GM21367 (cell line): ENCODE data around the gene IQCB1.
A peak's percentile ranks its signal among the peaks of the same experiment; 100 is the strongest.
"Not testable (repeated sequence)": the region's sequence is repeated elsewhere in the genome, so short reads cannot be mapped to it uniquely, and the experiment has no call there.

Experiments
- ATAC-seq: cut with Tn5 transposase; IDR thresholded peaks from one replicate; pipeline ENCODE4 v1.9.1; 2021; ENCODE audit not compliant: unreplicated experiment

IQCB1 gene

GRCh38 chr3:121809249-121809648 is 25.6 kb downstream of the IQCB1 start:
- ATAC-seq: peak; percentile 96

GRCh38 chr3:121803771-121804320 is 31.0 kb downstream of the IQCB1 start:
- no peak for ATAC-seq

GRCh38 chr3:121800906-121801305 is 34.0 kb downstream of the IQCB1 start:
- no peak for ATAC-seq

- no peak for ATAC-seq
Observed at GRCh38 chr3:121796970-121797369, 37.9 kb downstream of the IQCB1 start.

GRCh38 chr3:121794264-121794983 is 40.4 kb downstream of the IQCB1 start:
- ATAC-seq: peak; percentile 62

- ATAC-seq: no peak
Observed at GRCh38 chr3:121793078-121793477, 41.8 kb downstream of the IQCB1 start.

GRCh38 chr3:121786485-121786884 is 48.4 kb downstream of the IQCB1 start:
- no peak for ATAC-seq

- ATAC-seq: not testable (repeated sequence)
Observed at GRCh38 chr3:121782784-121783183, 52.1 kb downstream of the IQCB1 start.

GRCh38 chr3:121781611-121782010 is 53.2 kb downstream of the IQCB1 start:
- no peak for ATAC-seq

GRCh38 chr3:121775095-121775494 is 59.8 kb downstream of the IQCB1 start:
- not testable (repeated sequence) for ATAC-seq

GRCh38 chr3:121769246-121769645 is 65.6 kb downstream of the IQCB1 start:
- no peak for ATAC-seq

GRCh38 chr3:121768452-121768851 is 66.4 kb downstream of the IQCB1 start:
- ATAC-seq: no peak

GRCh38 chr3:121759541-121760202 is 75.2 kb downstream of the IQCB1 start:
- ATAC-seq: no peak

GRCh38 chr3:121758727-121759450 is 76.0 kb downstream of the IQCB1 start:
- ATAC-seq: no peak

GRCh38 chr3:121757812-121758545 is 76.9 kb downstream of the IQCB1 start:
- no peak for ATAC-seq

- no peak for ATAC-seq
Observed at GRCh38 chr3:121757087-121757811, 77.6 kb downstream of the IQCB1 start.

GRCh38 chr3:121752772-121753171 is 82.1 kb downstream of the IQCB1 start:
- ATAC-seq: no peak

- ATAC-seq: no peak
Observed at GRCh38 chr3:121752261-121752660, 82.6 kb downstream of the IQCB1 start.

GRCh38 chr3:121750087-121750415 is 84.8 kb downstream of the IQCB1 start:
- ATAC-seq: no peak

- ATAC-seq: peak; percentile 97
Observed at GRCh38 chr3:121749276-121750086, 85.4 kb downstream of the IQCB1 start, which contains the start of gene GOLGB1. GOLGB1 (minus strand) TSS chr3:121749741; CDS start chr3:121730971, 18,770 bp downstream.
